ENCODE data around the gene IQGAP2.

IQGAP2 gene

GRCh38 chr5:76620166-76620565 lies 217.1 kb downstream of the IQGAP2 start:
- no peak for TF ChIP-seq CTCF (IDR thresholded peaks at IDR 0.05)

GRCh38 chr5:76622076-76622475 lies 219.0 kb downstream of the IQGAP2 start:
- TF ChIP-seq CTCF (IDR thresholded peaks at IDR 0.05): no peak

GRCh38 chr5:76622973-76623596 lies 220.0 kb downstream of the IQGAP2 start, which contains the start of gene F2RL2:
Gene F2RL2 (minus strand): TSS chr5:76623403. CDS start chr5:76623230, 173 bp downstream.
- no peak for TF ChIP-seq CTCF (IDR thresholded peaks at IDR 0.05)

GRCh38 chr5:76625087-76625815 lies 222.2 kb downstream of the IQGAP2 start:
- no peak for TF ChIP-seq CTCF (IDR thresholded peaks at IDR 0.05)

- TF ChIP-seq CTCF (IDR thresholded peaks at IDR 0.05): no peak
These were observed 223.7 kb downstream of the IQGAP2 start for GRCh38 chr5:76626738-76627137.

GRCh38 chr5:76634661-76635060 lies 231.6 kb downstream of the IQGAP2 start:
- TF ChIP-seq CTCF (IDR thresholded peaks at IDR 0.05): no peak

- TF ChIP-seq CTCF (IDR thresholded peaks at IDR 0.05): no peak
These were observed 234.4 kb downstream of the IQGAP2 start for GRCh38 chr5:76637490-76637889.

All from LNCAP (cell line).